K562 (cell line): ENCODE data around the gene ZACN. TPM values are rescaled to one million over a fixed set of nuclear protein-coding genes. Genes with fewer than 3 reads are reported as not detected.

Experiments used
- ATAC-seq: fragments of 200-7000 bp; cut with Tn5 transposase; 3 replicates; pipeline ENCODE4 v1.9.1; 2020; ENCODE audit warnings: moderate library complexity
- BruUV-seq: library from RNA; stranded (reverse); fragments of 400-500 nt; replicated peaks from 2 replicates; lab custom pipeline; 2021; lab: Mats Ljungman, UMichigan
- CTCF ChIA-PET: fragments of 300-600 bp; formaldehyde crosslinking; extraction: SDS; loops from one replicate; lab custom pipeline; 2021; ENCODE audit warnings: low intra/inter-chr PET ratio; lab: Yijun Ruan, JAX
- POLR2A ChIA-PET: fragments of 300-600, 350-650 bp; sonication (Branson Sonifier 250); formaldehyde crosslinking; extraction: SDS; loops from one replicate; lab custom pipeline; 2021; ENCODE audit warnings: antibody characterized with exemption, inconsistent platforms; lab: Yijun Ruan, JAX
- DNase-seq, 4 experiments: peaks; one replicate each; pipeline versions ENCODE4 v3.0.0 to v3.0.0-alpha.2; 2011 to 2018; ENCODE audit warnings: low spot score in 3 of 4, mixed read lengths in 3 of 4; ENCODE audit errors: extremely low read depth in 1 of 4
- FAIRE-seq: peaks from 2 replicates; lab custom pipeline; 2011; peaks lifted over from hg19 to GRCh38; lab: Jason Lieb, UNC
- H2AFZ ChIP-seq: 2 replicates; pipeline ENCODE4 v1.6.0; 2011; ENCODE audit warnings: low read depth, low read length, control low read depth, inconsistent platforms
- H3K27ac ChIP-seq: fragments of 200-600 bp; 3 replicates; pipeline ENCODE4 v1.8.0; 2011; ENCODE audit warnings: low read depth, mild to moderate bottlenecking, control low read depth, inconsistent platforms, low read length, moderate library complexity, mixed read lengths; ENCODE audit errors: extremely low read depth
- H3K27me3 ChIP-seq, 2 experiments: fragments of 300-600 bp in 1 of 2; 2 replicates in 1 of 2; 3 replicates in 1 of 2; pipeline versions ENCODE4 v1.6.0 to v1.8.0; 2011; ENCODE audit warnings: inconsistent platforms in 2 of 2, low read length in 2 of 2, mild to moderate bottlenecking in 1 of 2, mixed read lengths in 1 of 2, moderate library complexity in 1 of 2; ENCODE audit not compliant: control insufficient read depth in 2 of 2, insufficient read depth in 2 of 2
- H3K36me3 ChIP-seq: fragments of 300-600 bp; 3 replicates; pipeline ENCODE4 v1.8.0; 2011; ENCODE audit warnings: mild to moderate bottlenecking, low read length, inconsistent platforms; ENCODE audit not compliant: control insufficient read depth, insufficient read depth
- H3K4me1 ChIP-seq, 2 experiments: fragments of 200-600 bp in 1 of 2; replicated peaks in 1 of 2; 2 replicates in 1 of 2; 3 replicates in 1 of 2; pipeline versions ENCODE4 v1.5.1 to v1.8.0; 2011; ENCODE audit warnings: inconsistent platforms in 2 of 2, low read length in 2 of 2, mild to moderate bottlenecking in 1 of 2, mixed read lengths in 1 of 2, moderate library complexity in 1 of 2; ENCODE audit not compliant: control insufficient read depth in 2 of 2, insufficient read depth in 2 of 2
- H3K4me2 ChIP-seq: 2 replicates; pipeline ENCODE4 v1.6.1; 2011; ENCODE audit warnings: low read length, control low read depth, inconsistent platforms, mixed read lengths; ENCODE audit not compliant: insufficient read depth
- H3K4me3 ChIP-seq: fragments of 200-600 bp; sonication (generic), shearing (Covaris generic); 2 replicates; pipeline ENCODE4 v1.5.1; 2016; ENCODE audit warnings: control low read depth, inconsistent platforms
- H3K79me2 ChIP-seq: fragments of 200-600 bp; 3 replicates; pipeline ENCODE4 v1.8.0; 2011; ENCODE audit warnings: low read length, inconsistent platforms; ENCODE audit not compliant: control insufficient read depth, insufficient read depth
- H3K9ac ChIP-seq, 2 experiments: 2 replicates each; pipeline versions ENCODE4 v1.6.0 to v1.6.1; 2011; ENCODE audit warnings: low read depth in 2 of 2, low read length in 2 of 2, control low read depth in 1 of 2, inconsistent platforms in 1 of 2, mild to moderate bottlenecking in 1 of 2, mixed read lengths in 1 of 2; ENCODE audit not compliant: insufficient read depth in 1 of 2
- H3K9me1 ChIP-seq: one replicate; pipeline ENCODE4 v1.6.0; 2011; ENCODE audit warnings: inconsistent platforms, mild to moderate bottlenecking, low read length, moderate library complexity; ENCODE audit not compliant: control insufficient read depth, insufficient read depth
- H3K9me3 ChIP-seq: replicated peaks from 2 replicates; pipeline ENCODE4 v1.5.1; 2011; ENCODE audit warnings: low read depth, low read length, inconsistent platforms; ENCODE audit not compliant: control insufficient read depth, insufficient read depth
- H4K20me1 ChIP-seq: replicated peaks from 2 replicates; pipeline ENCODE4 v1.6.1; 2011; ENCODE audit warnings: low read length, inconsistent platforms, mixed read lengths; ENCODE audit not compliant: control insufficient read depth, insufficient read depth
- FOXM1 ChIP-seq, 2 experiments: fragments of 450-650 bp in 1 of 2; sonication (generic) in 1 of 2; formaldehyde crosslinking in 1 of 2; IDR thresholded peaks; 2 replicates each; pipeline versions ENCODE4 v1.6.1 to v1.9.0; 2017 to 2022; ENCODE audit warnings: low read depth in 2 of 2, mild to moderate bottlenecking in 2 of 2, missing genetic modification reagents in 1 of 2, moderate library complexity in 1 of 2
- MCM7 ChIP-seq, 2 experiments: fragments of 450-650 bp; IDR thresholded peaks; 2 replicates each; pipeline ENCODE4 v1.6.1; 2016 to 2018
- NFE2L1 ChIP-seq: fragments of 450-650 bp; IDR thresholded peaks from 2 replicates; pipeline ENCODE4 v1.6.1; 2016; ENCODE audit warnings: missing genetic modification characterization, low read depth, mild to moderate bottlenecking, missing compliant biosample characterization, moderate library complexity, borderline replicate concordance
- RFX1 ChIP-seq: fragments of 450-650 bp; IDR thresholded peaks from 2 replicates; pipeline ENCODE4 v1.6.1; 2016; ENCODE audit warnings: mild to moderate bottlenecking, moderate library complexity
- ZC3H8 ChIP-seq: fragments of 450-650 bp; IDR thresholded peaks from 2 replicates; pipeline ENCODE4 v1.6.1; 2017
- ZNF23 ChIP-seq: fragments of 250-450 bp; sonication (Bioruptor Pico); IDR thresholded peaks from 2 replicates; pipeline ENCODE4 v1.4.0; 2020; ENCODE audit warnings: mild to moderate bottlenecking
- ZNF232 ChIP-seq: sonication (generic); formaldehyde crosslinking; IDR thresholded peaks from 2 replicates; pipeline ENCODE4 v1.8.0; 2022; ENCODE audit warnings: mild to moderate bottlenecking, missing genetic modification reagents
- ZNF644 ChIP-seq: fragments of 200-800 bp; sonication (Bioruptor generic); IDR thresholded peaks from 2 replicates; pipeline ENCODE4 v1.6.1; 2016; ENCODE audit warnings: low read depth, missing genetic modification characterization, missing compliant biosample characterization
- WGBS: fragments of 100-300 bp; shearing (Covaris generic); methylation state at CpG from one replicate; pipeline ENCODE4 v1.1.6; 2016; ENCODE audit warnings: low coverage, mixed read lengths; ENCODE audit not compliant: insufficient coverage; ENCODE audit errors: missing lambda C conversion rate; 5-methylcytosine and 5-hydroxymethylcytosine counted together
- in situ Hi-C: fragments of 300-500 bp; cut with MboI; formaldehyde crosslinking; loops from 4 replicates; pipeline ENCODE4 v1.15.0; 2018; ENCODE audit warnings: inconsistent platforms, mixed read lengths
- intact Hi-C: fragments of 100-400 bp; cut with micrococcal nuclease; formaldehyde crosslinking; loops from 2 replicates; pipeline ENCODE4 v1.14.2; 2022
- polyA plus RNA-seq, 8 experiments: library from polyadenylated mRNA; depleted of rRNA in 4 of 8; stranded (reverse) in 5 of 8; unstranded in 3 of 8; fragments of >200 nt; fragmentation: Nextera tagmentation in 2 of 8; fragmentation: Illumina TruSeq in 1 of 8; extraction: Ambion mirVana in 2 of 8; extraction: Trizol in 1 of 8; gene quantifications; 2 replicates each; pipeline versions ENCODE4 v1.2.1 to v1.2.3, GENCODE V29; 2011 to 2014; ENCODE audit warnings: inconsistent platforms in 1 of 8, missing spikeins in 1 of 8
- total RNA-seq, 7 experiments: library from RNA; depleted of rRNA in 6 of 7; stranded (reverse); fragments of >200 nt in 6 of 7; fragmentation: Illumina TruSeq in 2 of 7; extraction: Trizol in 2 of 7; gene quantifications; 2 replicates each; pipeline versions ENCODE4 v1.2.1 to v1.2.3, GENCODE V29; 2011 to 2021; ENCODE audit warnings: low replicate concordance in 1 of 7
- TF ChIP-seq, protein P1 (sequence below), 3 experiments: IDR thresholded peaks in 2 of 3; conservative IDR thresholded peaks in 1 of 3; 2 replicates each; pipeline ENCODE4 v1.5.1; 2011 to 2012; ENCODE audit warnings: low read length in 3 of 3, mild to moderate bottlenecking in 3 of 3, control low read depth in 2 of 3, improper control_type of control experiment in 1 of 3, inconsistent platforms in 1 of 3, low read depth in 1 of 3, mixed read lengths in 1 of 3, moderate library complexity in 1 of 3; ENCODE audit not compliant: insufficient read depth in 2 of 3

ZACN gene
- total and polyA plus RNA-seq, 9 of the 15 experiments (the other 6 are each of a cell fraction or from before 2014, with no cell fraction given): 0.07 TPM; not detected in 8

GRCh38 chr17:76048025-76048605 lies 30.9 kb upstream of the ZACN start (continued):
- TF ChIP-seq FOXM1 (IDR thresholded peaks at IDR 0.05; ENCODE audit: low read depth) (no peak), FOXM1 (CRISPR knock-in tag; IDR thresholded peaks at IDR 0.05; ENCODE audit: low read depth) (no peak), ZNF232 (CRISPR knock-in tag) (no peak)

- ATAC-seq: no peak
- no peaks in the 10 kb centered on the region for H3K9me3 ChIP-seq
- H3K9ac ChIP-seq: no peak overlapping the region
- no TSS peak for BruUV-seq
- ChIA-PET POLR2A (interaction anchor here (0.6 to 2.8 kb wide), 3 partner anchors 9 to 336 kb away, joined by 3 to 14 read pairs (median 5); no protein-coding TSS in a partner anchor), CTCF (no interaction called here)
- intact Hi-C loops: no loop called here
- WGBS: 78% methylated on average over 9 of the region's 9 CpGs
- TF ChIP-seq MCM7 (IDR thresholded peaks at IDR 0.05) (no peak), ZNF644 (tag) (no peak), NFE2L1 (tag) (no peak), ZNF232 (CRISPR knock-in tag) (no peak), ZC3H8 (no peak), ZNF23 (CRISPR knock-in tag) (no peak), RFX1 (peak; percentile 74)
- TF ChIP-seq, protein P1, sequence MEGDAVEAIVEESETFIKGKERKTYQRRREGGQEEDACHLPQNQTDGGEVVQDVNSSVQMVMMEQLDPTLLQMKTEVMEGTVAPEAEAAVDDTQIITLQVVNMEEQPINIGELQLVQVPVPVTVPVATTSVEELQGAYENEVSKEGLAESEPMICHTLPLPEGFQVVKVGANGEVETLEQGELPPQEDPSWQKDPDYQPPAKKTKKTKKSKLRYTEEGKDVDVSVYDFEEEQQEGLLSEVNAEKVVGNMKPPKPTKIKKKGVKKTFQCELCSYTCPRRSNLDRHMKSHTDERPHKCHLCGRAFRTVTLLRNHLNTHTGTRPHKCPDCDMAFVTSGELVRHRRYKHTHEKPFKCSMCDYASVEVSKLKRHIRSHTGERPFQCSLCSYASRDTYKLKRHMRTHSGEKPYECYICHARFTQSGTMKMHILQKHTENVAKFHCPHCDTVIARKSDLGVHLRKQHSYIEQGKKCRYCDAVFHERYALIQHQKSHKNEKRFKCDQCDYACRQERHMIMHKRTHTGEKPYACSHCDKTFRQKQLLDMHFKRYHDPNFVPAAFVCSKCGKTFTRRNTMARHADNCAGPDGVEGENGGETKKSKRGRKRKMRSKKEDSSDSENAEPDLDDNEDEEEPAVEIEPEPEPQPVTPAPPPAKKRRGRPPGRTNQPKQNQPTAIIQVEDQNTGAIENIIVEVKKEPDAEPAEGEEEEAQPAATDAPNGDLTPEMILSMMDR (IDR thresholded peaks at IDR 0.05 in 2 of 3, conservative IDR thresholded peaks at IDR 0.05 in 1 of 3; ENCODE audit: insufficient read depth in 2 of 3, low read depth in 1 of 3, low read length in 3 of 3): no peak
- no peak overlapping the region for H3K4me2 ChIP-seq
- H3K79me2 ChIP-seq: peaks cover 7% of the 10 kb centered on the region; the same call in 1 of the 3 replicates
- peaks cover 90% of the 10 kb centered on the region for H3K36me3 ChIP-seq
- in situ Hi-C loops: no loop called here
- no peak overlapping the region for H3K27ac ChIP-seq
- no peaks in the 10 kb centered on the region for H3K27me3 ChIP-seq
- DNase-seq: no peak
- no peak for FAIRE-seq
- H3K9me1 ChIP-seq: no peaks in the 10 kb centered on the region
- H3K4me3 ChIP-seq: no peak overlapping the region
- no peak overlapping the region for H2AFZ ChIP-seq
- peaks cover under 1 to 6% of the 10 kb centered on the region in 2 experiments; a peak in 2 of 5 replicates for H3K4me1 ChIP-seq
- H4K20me1 ChIP-seq: no peaks in the 10 kb centered on the region
Measured at GRCh38 chr17:76048711-76049110, 30.3 kb upstream of the ZACN start.
